NCI-H510A (cell line): Measurements from ENCODE around the gene SEMA3C.

Experiments used
- DNase-seq: peaks from one replicate; lab custom pipeline; 2025; lab: John Stamatoyannopoulos, UW

SEMA3C gene

GRCh38 chr7:80885757-80886156 lies 33.1 kb downstream of the SEMA3C start:
- DNase-seq = no peak

- no peak for DNase-seq
These were observed 34.2 kb downstream of the SEMA3C start for GRCh38 chr7:80884511-80885195.

- no peak for DNase-seq
These were observed 35.5 kb downstream of the SEMA3C start for GRCh38 chr7:80883154-80884025.

- no peak for DNase-seq
These were observed 36.5 kb downstream of the SEMA3C start for GRCh38 chr7:80882213-80882801.

- DNase-seq = no peak
These were observed 37.4 kb downstream of the SEMA3C start for GRCh38 chr7:80881351-80881900.

- DNase-seq = no peak
These were observed 39.0 kb downstream of the SEMA3C start for GRCh38 chr7:80879849-80880248.

GRCh38 chr7:80876894-80877414 lies 41.9 kb downstream of the SEMA3C start:
- DNase-seq = no peak

GRCh38 chr7:80875537-80876120 lies 43.2 kb downstream of the SEMA3C start:
- DNase-seq = no peak

GRCh38 chr7:80873140-80873539 lies 45.7 kb downstream of the SEMA3C start:
- DNase-seq = no peak

GRCh38 chr7:80871228-80871627 lies 47.6 kb downstream of the SEMA3C start:
- DNase-seq = no peak

GRCh38 chr7:80870813-80871212 lies 48.0 kb downstream of the SEMA3C start:
- no peak for DNase-seq

- no peak for DNase-seq
These were observed 48.8 kb downstream of the SEMA3C start for GRCh38 chr7:80869821-80870751.

GRCh38 chr7:80869106-80869784 lies 49.6 kb downstream of the SEMA3C start:
- DNase-seq = no peak

GRCh38 chr7:80868566-80868965 lies 50.3 kb downstream of the SEMA3C start:
- no peak for DNase-seq

- no peak for DNase-seq
These were observed 58.3 kb downstream of the SEMA3C start for GRCh38 chr7:80860554-80860953.

GRCh38 chr7:80859272-80859970 lies 59.4 kb downstream of the SEMA3C start:
- DNase-seq = no peak

GRCh38 chr7:80858141-80858903 lies 60.5 kb downstream of the SEMA3C start:
- no peak for DNase-seq

- DNase-seq = no peak
These were observed 62.1 kb downstream of the SEMA3C start for GRCh38 chr7:80856769-80857168.

GRCh38 chr7:80851896-80852476 lies 66.9 kb downstream of the SEMA3C start:
- DNase-seq = no peak
